BJ (cell line): Measurements from ENCODE around the gene MYZAP. TPM values are rescaled to one million over a fixed set of nuclear protein-coding genes. Genes with fewer than 3 reads are reported as not detected.
"Not testable (repeated sequence)": the region's sequence is repeated elsewhere in the genome, so short reads cannot be mapped to it uniquely, and the experiment has no call there.

ENCODE experiments used
- CTCF ChIA-PET: fragments of 350-600 bp; formaldehyde crosslinking; extraction: SDS; loops from one replicate; lab custom pipeline; 2021; ENCODE audit warnings: antibody characterized with exemption, inconsistent platforms; lab: Yijun Ruan, JAX
- POLR2A ChIA-PET: fragments of 300-600 bp; sonication (Branson Sonifier 250); formaldehyde crosslinking; extraction: SDS; loops from one replicate; lab custom pipeline; 2021; ENCODE audit warnings: antibody characterized with exemption; lab: Charles Lee
- DNase-seq: peaks from one replicate; pipeline ENCODE4 v3.0.0-alpha.2; 2011; ENCODE audit warnings: low read depth
- H3K27me3 ChIP-seq: 2 replicates; pipeline ENCODE4 v1.6.0; 2011; ENCODE audit warnings: low read length; ENCODE audit not compliant: control insufficient read depth, insufficient read depth
- H3K36me3 ChIP-seq: 2 replicates; pipeline ENCODE4 v1.5.1; 2011; ENCODE audit warnings: low read length; ENCODE audit not compliant: control insufficient read depth, insufficient read depth
- H3K4me3 ChIP-seq: 2 replicates; pipeline ENCODE4 v1.5.1; 2011; ENCODE audit warnings: low read depth, mild to moderate bottlenecking, control low read depth, low read length
- polyA plus RNA-seq: library from polyadenylated mRNA; depleted of rRNA; stranded (reverse); fragments of >200 nt; gene quantifications from 2 replicates; pipeline ENCODE4 v1.2.3, GENCODE V29; 2011
- TF ChIP-seq, protein P1 (sequence below): IDR thresholded peaks from 2 replicates; pipeline ENCODE4 v1.5.1; 2011; ENCODE audit warnings: low read depth, mild to moderate bottlenecking, control low read depth, inconsistent platforms, low read length, moderate library complexity; ENCODE audit not compliant: insufficient read depth

Gene MYZAP
- polyA plus RNA-seq, 1 experiment: 0.11 TPM

DNA sequence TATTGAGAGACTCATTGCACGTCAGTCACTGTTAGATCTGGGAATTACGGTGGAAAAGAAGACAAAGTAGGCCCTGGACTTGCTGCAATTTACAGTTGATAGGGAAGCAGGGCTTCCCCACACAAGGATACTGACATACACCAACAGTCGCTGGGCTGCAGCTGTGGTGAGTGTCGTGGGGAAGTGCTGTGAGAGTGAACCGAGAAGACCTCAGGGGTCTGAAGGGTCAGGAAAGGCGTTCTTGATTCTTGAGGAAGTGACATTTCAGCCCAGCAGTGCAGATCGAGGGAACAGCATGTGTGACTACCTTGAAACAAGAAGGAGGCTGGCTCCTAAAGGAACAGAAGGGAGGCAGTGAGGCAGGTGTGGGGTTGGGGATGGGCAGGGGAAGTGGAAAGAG, 22.5 kb downstream of the MYZAP start:
- TF ChIP-seq, protein P1, sequence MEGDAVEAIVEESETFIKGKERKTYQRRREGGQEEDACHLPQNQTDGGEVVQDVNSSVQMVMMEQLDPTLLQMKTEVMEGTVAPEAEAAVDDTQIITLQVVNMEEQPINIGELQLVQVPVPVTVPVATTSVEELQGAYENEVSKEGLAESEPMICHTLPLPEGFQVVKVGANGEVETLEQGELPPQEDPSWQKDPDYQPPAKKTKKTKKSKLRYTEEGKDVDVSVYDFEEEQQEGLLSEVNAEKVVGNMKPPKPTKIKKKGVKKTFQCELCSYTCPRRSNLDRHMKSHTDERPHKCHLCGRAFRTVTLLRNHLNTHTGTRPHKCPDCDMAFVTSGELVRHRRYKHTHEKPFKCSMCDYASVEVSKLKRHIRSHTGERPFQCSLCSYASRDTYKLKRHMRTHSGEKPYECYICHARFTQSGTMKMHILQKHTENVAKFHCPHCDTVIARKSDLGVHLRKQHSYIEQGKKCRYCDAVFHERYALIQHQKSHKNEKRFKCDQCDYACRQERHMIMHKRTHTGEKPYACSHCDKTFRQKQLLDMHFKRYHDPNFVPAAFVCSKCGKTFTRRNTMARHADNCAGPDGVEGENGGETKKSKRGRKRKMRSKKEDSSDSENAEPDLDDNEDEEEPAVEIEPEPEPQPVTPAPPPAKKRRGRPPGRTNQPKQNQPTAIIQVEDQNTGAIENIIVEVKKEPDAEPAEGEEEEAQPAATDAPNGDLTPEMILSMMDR: no peak
- ChIA-PET POLR2A (no interaction called here), CTCF (no interaction called here)
- no peaks in the 10 kb centered on the region for H3K36me3 ChIP-seq
- no peak overlapping the region for H3K4me3 ChIP-seq
- no peaks in the 10 kb centered on the region for H3K27me3 ChIP-seq
- DNase-seq: no peak

DNA sequence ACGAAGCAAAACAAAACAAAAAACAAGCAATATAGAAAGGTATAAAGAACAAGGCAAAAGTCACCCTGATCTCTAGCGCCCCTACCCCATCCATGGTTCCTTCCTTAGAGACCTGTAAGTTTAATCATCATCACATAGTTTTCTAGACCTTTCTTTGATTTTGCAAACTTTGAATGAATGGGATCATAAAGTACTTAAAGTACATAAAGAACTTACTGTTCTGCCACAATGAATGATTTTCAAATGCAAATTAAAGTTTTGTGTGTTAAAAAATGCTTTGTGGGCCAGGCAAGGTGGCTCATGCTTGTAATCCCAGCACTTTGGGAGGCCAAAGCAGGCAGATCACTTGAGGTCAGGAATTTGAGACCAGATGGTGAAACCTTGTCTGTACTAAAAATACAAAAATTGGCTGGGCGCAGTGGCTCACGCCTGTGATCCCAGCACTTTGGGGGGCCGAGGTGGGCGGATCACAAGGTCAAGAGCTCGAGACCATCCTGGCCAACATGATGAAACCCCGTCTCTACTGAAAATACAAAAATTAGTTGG, 24.3 kb downstream of the MYZAP start:
- DNase-seq, POLR2A ChIA-PET, H3K36me3 ChIP-seq, H3K4me3 ChIP-seq, H3K27me3 ChIP-seq: not testable (repeated sequence)
- CTCF ChIA-PET: interaction anchor here (0.8 to 1.3 kb wide), 4 partner anchors 9 to 56 kb away, joined by 3 to 5 read pairs (median 3); no protein-coding TSS in a partner anchor

DNA sequence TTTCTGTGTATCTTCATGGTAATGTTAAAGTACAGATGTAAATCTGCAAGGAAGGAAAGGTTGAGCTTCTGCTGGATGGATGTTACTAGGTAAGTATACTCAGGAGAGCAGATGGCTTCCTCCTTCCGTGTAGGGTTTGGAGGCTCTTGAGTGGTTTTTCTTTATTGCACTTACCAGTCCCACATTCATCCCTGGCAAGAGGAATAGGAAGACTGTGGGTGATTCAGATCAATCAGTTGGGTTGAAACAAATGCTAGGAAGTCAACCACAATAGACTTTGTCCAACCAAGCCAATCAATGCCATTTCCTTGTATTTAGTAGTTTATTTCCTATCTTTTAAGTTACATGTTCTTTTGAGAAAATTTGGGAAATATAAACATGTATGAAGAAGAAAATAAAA, 26.6 kb downstream of the MYZAP start:
- no peak for DNase-seq
- H3K36me3 ChIP-seq: no peaks in the 10 kb centered on the region
- TF ChIP-seq, protein P1: no peak
- H3K4me3 ChIP-seq: no peak overlapping the region
- no peaks in the 10 kb centered on the region for H3K27me3 ChIP-seq
- ChIA-PET CTCF (interaction anchor here (1.4 to 2.4 kb wide), 2 partner anchors 16 to 58 kb away, joined by 4 to 16 read pairs; no protein-coding TSS in a partner anchor), POLR2A (no interaction called here)

DNA sequence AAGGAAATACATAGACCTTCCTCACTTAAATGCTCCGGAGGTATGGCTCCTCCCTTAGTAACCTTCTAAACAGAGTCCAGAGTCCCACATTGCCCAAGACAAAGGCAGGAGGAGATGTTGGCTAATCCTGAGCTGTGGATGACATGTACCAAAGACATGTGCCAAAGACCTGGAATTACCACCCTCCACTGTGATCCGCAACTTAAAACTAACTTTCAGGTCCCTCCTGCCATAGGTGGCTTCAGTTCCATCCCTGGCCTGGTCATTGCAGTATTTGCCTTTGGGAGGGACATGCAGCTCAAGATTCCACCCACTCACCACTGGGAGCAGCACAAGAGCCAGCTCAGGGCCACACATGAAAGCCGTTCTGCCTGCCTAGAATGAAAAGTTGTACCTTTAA, 28.0 kb downstream of the MYZAP start:
- DNase-seq: no peak
- ChIA-PET POLR2A (no interaction called here), CTCF (interaction anchor here (0.6 to 2.4 kb wide), 6 partner anchors 9 to 114 kb away, joined by 3 to 16 read pairs (median 4); no protein-coding TSS in a partner anchor)
- Histone ChIP-seq H3K27me3 (no peaks in the 10 kb centered on the region), H3K4me3 (no peak overlapping the region), H3K36me3 (no peaks in the 10 kb centered on the region)
- TF ChIP-seq, protein P1: 0 out of 2 replicates have a peak, but pooled peaks have one; percentile 11

DNA sequence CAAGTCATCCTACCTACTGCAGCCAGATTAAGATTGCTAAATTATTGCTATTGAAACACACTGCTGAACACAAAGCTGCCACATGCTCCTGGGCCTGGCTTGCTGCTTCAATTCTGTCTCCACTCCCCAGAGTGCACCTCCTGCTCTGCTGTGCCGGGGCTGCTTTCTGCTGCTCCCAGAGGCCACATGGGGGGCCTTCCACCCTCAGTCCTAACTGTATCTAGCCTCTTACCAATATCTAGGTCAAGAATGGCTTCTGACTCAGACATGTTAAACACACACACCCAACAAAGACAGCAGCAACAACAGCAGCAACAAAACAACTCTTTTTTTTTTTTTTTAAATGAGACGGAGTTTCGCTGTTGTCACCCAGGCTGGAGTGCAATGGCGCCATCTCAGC, 33.0 kb downstream of the MYZAP start:
- CTCF ChIA-PET: interaction anchor here (1.4 to 1.5 kb wide), 2 partner anchors 9 to 64 kb away, joined by 3 to 6 read pairs; no protein-coding TSS in a partner anchor
- Histone ChIP-seq H3K4me3 (no peak overlapping the region), H3K27me3 (no peaks in the 10 kb centered on the region), H3K36me3 (no peaks in the 10 kb centered on the region)
- TF ChIP-seq, protein P1: no peak
- POLR2A ChIA-PET: no interaction called here
- DNase-seq: no peak
